Brain microvascular endothelial cell (primary cell): ENCODE measurements around the gene CHRNA4.

Source experiments
- DNase-seq: peaks from one replicate; pipeline ENCODE4 v3.0.0-alpha.2; 2020
- H3K27ac ChIP-seq: fragments of 250-450 bp; sonication (Bioruptor Pico); 2 replicates; pipeline ENCODE4 v1.5.1; 2020; ENCODE audit warnings: mild to moderate bottlenecking, moderate library complexity
- H3K27me3 ChIP-seq: fragments of 250-450 bp; sonication (Bioruptor Pico); replicated peaks from 2 replicates; pipeline ENCODE4 v1.5.1; 2020; ENCODE audit warnings: mild to moderate bottlenecking
- H3K36me3 ChIP-seq: fragments of 250-450 bp; sonication (Bioruptor Pico); replicated peaks from 2 replicates; pipeline ENCODE4 v1.5.1; 2020; ENCODE audit warnings: mild to moderate bottlenecking
- H3K4me3 ChIP-seq: 2 replicates; pipeline ENCODE4 v1.5.1; 2011; ENCODE audit warnings: low read depth, mild to moderate bottlenecking, control low read depth, low read length, moderate library complexity
- CTCF ChIP-seq: IDR thresholded peaks from 2 replicates; pipeline ENCODE4 v1.5.1; 2011; ENCODE audit warnings: low read depth, mild to moderate bottlenecking, moderate library complexity, low read length, control low read depth, inconsistent platforms; ENCODE audit errors: missing control alignments
- in situ Hi-C: cut with HindIII; loops from 2 replicates; pipeline ENCODE4 v1.10.0; 2017; ENCODE audit warnings: low sequenced_read_pairs, low pct_ligation_motif_present

The CHRNA4 gene

GRCh38 chr20:63346131-63347080, 14.7 kb downstream of the CHRNA4 start:
- in situ Hi-C loops: no loop called here
- H3K4me3 ChIP-seq: no peak overlapping the region

GRCh38 chr20:63345328-63346100, 15.6 kb downstream of the CHRNA4 start:
- TF ChIP-seq CTCF: no peak
- Histone ChIP-seq H3K27ac (no peak overlapping the region), H3K4me3 (no peak overlapping the region), H3K27me3 (peaks cover 29% of the 10 kb centered on the region), H3K36me3 (no peaks in the 10 kb centered on the region)
- in situ Hi-C loops: no loop called here
- no peak for DNase-seq

More at GRCh38 chr20:63346131-63347080, 14.7 kb downstream of the CHRNA4 start:
- no peak overlapping the region for H3K27ac ChIP-seq
- TF ChIP-seq CTCF: no peak
- DNase-seq: no peak
- peaks cover 29% of the 10 kb centered on the region for H3K27me3 ChIP-seq
- H3K36me3 ChIP-seq: no peaks in the 10 kb centered on the region

- Histone ChIP-seq H3K27me3 (peaks cover 29% of the 10 kb centered on the region), H3K36me3 (no peaks in the 10 kb centered on the region), H3K27ac (no peak overlapping the region), H3K4me3 (no peak overlapping the region)
- DNase-seq: no peak
- in situ Hi-C loops: no loop called here
- TF ChIP-seq CTCF: no peak
These were observed 16.4 kb downstream of the CHRNA4 start for GRCh38 chr20:63344616-63345327.

- Histone ChIP-seq H3K36me3 (no peaks in the 10 kb centered on the region), H3K27ac (no peak overlapping the region), H3K27me3 (peaks cover 29% of the 10 kb centered on the region), H3K4me3 (no peak overlapping the region)
- no peak for DNase-seq
- no peak for TF ChIP-seq CTCF
- in situ Hi-C loops: no loop called here
These were observed 17.4 kb downstream of the CHRNA4 start for GRCh38 chr20:63343460-63344445.
